Mesendoderm (in vitro differentiated cells): ENCODE data around the gene IL6.
A peak's percentile ranks its signal among the peaks of the same experiment; 100 is the strongest.

Experiments used
- DNase-seq: peaks from one replicate; pipeline ENCODE4 v3.0.0; 2013
- H2AK5ac ChIP-seq: 2 replicates; pipeline ENCODE4 v1.6.1; 2013; ENCODE audit warnings: low read length, inconsistent platforms
- H2BK120ac ChIP-seq: 2 replicates; pipeline ENCODE4 v1.6.1; 2013; ENCODE audit warnings: low read depth, mild to moderate bottlenecking, low read length, moderate library complexity, mixed read lengths
- H2BK15ac ChIP-seq: replicated peaks from 2 replicates; pipeline ENCODE4 v1.6.1; 2013; ENCODE audit warnings: low read depth, mild to moderate bottlenecking, moderate library complexity
- H2BK5ac ChIP-seq: 2 replicates; pipeline ENCODE4 v1.6.1; 2013; ENCODE audit warnings: low read length, inconsistent platforms
- H3K18ac ChIP-seq: 2 replicates; pipeline ENCODE4 v1.6.1; 2013; ENCODE audit warnings: mild to moderate bottlenecking, low read length, mixed read lengths
- H3K23ac ChIP-seq: one replicate; pipeline ENCODE4 v1.6.1; 2013; ENCODE audit warnings: low read length
- H3K27ac ChIP-seq: 2 replicates; pipeline ENCODE4 v1.5.1; 2013; ENCODE audit warnings: low read depth, mild to moderate bottlenecking, inconsistent platforms, low read length, moderate library complexity
- H3K27me3 ChIP-seq: 2 replicates; pipeline ENCODE4 v1.6.1; 2013; ENCODE audit warnings: low read length, control low read depth, mild to moderate bottlenecking, inconsistent platforms; ENCODE audit not compliant: insufficient read depth, poor library complexity
- H3K36me3 ChIP-seq: 2 replicates; pipeline ENCODE4 v1.6.1; 2013; ENCODE audit warnings: low read length, inconsistent platforms; ENCODE audit not compliant: control insufficient read depth, insufficient read depth
- H3K4ac ChIP-seq: one replicate; pipeline ENCODE4 v1.6.1; 2013; ENCODE audit warnings: low read depth, mild to moderate bottlenecking, low read length, moderate library complexity
- H3K4me1 ChIP-seq: 2 replicates; pipeline ENCODE4 v1.6.1; 2013; ENCODE audit warnings: low read depth, low read length, inconsistent platforms; ENCODE audit not compliant: control insufficient read depth
- H3K4me2 ChIP-seq: 2 replicates; pipeline ENCODE4 v1.6.1; 2013; ENCODE audit warnings: low read length
- H3K4me3 ChIP-seq: 2 replicates; pipeline ENCODE4 v1.5.1; 2013; ENCODE audit warnings: mild to moderate bottlenecking, low read length
- H3K56ac ChIP-seq: one replicate; pipeline ENCODE4 v1.6.1; 2013; ENCODE audit warnings: low read length
- H3K79me1 ChIP-seq: 2 replicates; pipeline ENCODE4 v1.6.1; 2013; ENCODE audit warnings: low read length, inconsistent platforms
- H3K79me2 ChIP-seq: 2 replicates; pipeline ENCODE4 v1.6.1; 2013; ENCODE audit warnings: mild to moderate bottlenecking, low read length; ENCODE audit not compliant: control insufficient read depth, insufficient read depth
- H3K9ac ChIP-seq: 2 replicates; pipeline ENCODE4 v1.6.1; 2013; ENCODE audit warnings: low read length, inconsistent platforms
- H4K5ac ChIP-seq: one replicate; pipeline ENCODE4 v1.6.1; 2013; ENCODE audit warnings: low read length
- H4K8ac ChIP-seq: one replicate; pipeline ENCODE4 v1.6.1; 2013; ENCODE audit warnings: low read depth, mild to moderate bottlenecking, control low read depth, low read length, moderate library complexity
- WGBS: extraction: QIAGEN DNeasy Blood & Tissue Kit; methylation state at CpG from one replicate; pipeline ENCODE4 v1.1.7; 2013; ENCODE audit warnings: low lambda C conversion rate, missing lambda C conversion rate; ENCODE audit not compliant: insufficient coverage; ENCODE audit errors: extremely low coverage; 5-methylcytosine and 5-hydroxymethylcytosine counted together

IL6 gene

GRCh38 chr7:22709857-22710256, 17.1 kb upstream of the IL6 start:
- peak overlapping the region; percentile 95 for H3K27ac ChIP-seq
- peaks cover 6% of the 10 kb centered on the region for H3K4me1 ChIP-seq
- no peak overlapping the region for H3K4me3 ChIP-seq
- no peaks in the 10 kb centered on the region for H3K79me1 ChIP-seq
- no peaks in the 10 kb centered on the region for H3K27me3 ChIP-seq
- H3K79me2 ChIP-seq, result peaks cover 2% of the 10 kb centered on the region
- peak overlapping the region; percentile 77 for H3K9ac ChIP-seq
- H3K23ac ChIP-seq, result no peak overlapping the region
- no peak overlapping the region for H3K4me2 ChIP-seq
- peak overlapping the region; percentile 75 for H2AK5ac ChIP-seq
- peak overlapping the region; percentile 100 for H2BK120ac ChIP-seq
- H4K5ac ChIP-seq, result no peak overlapping the region
- H2BK15ac ChIP-seq, result no peak overlapping the region
- 100% methylated on average over 1 of the region's 4 CpGs for WGBS
- peak overlapping the region; percentile 99 for H3K4ac ChIP-seq
- H3K18ac ChIP-seq, result peak overlapping the region; percentile 97
- H3K56ac ChIP-seq, result peak overlapping the region; percentile 93
- H2BK5ac ChIP-seq, result peak overlapping the region; percentile 99
- DNase-seq, result no peak
- peak overlapping the region; percentile 57 for H4K8ac ChIP-seq
- H3K36me3 ChIP-seq, result no peaks in the 10 kb centered on the region

GRCh38 chr7:22712999-22713398, 14.0 kb upstream of the IL6 start:
- H4K5ac ChIP-seq, result no peak overlapping the region
- H3K79me2 ChIP-seq, result no peaks in the 10 kb centered on the region
- H3K27me3 ChIP-seq, result no peaks in the 10 kb centered on the region
- H3K4me3 ChIP-seq, result no peak overlapping the region
- H2BK5ac ChIP-seq, result no peak overlapping the region
- no peak for DNase-seq
- peak overlapping the region; percentile 78 for H3K4ac ChIP-seq
- H2BK15ac ChIP-seq, result peak overlapping the region; percentile 28
- no peak overlapping the region for H3K4me2 ChIP-seq
- no peak overlapping the region for H2BK120ac ChIP-seq
- WGBS, result no CpG with 5 or more reads among the region's 1 CpG
- no peaks in the 10 kb centered on the region for H3K36me3 ChIP-seq
- H3K9ac ChIP-seq, result no peak overlapping the region
- no peak overlapping the region for H3K23ac ChIP-seq
- H3K79me1 ChIP-seq, result no peaks in the 10 kb centered on the region
- no peak overlapping the region for H3K27ac ChIP-seq
- peaks cover 6% of the 10 kb centered on the region for H3K4me1 ChIP-seq
- H2AK5ac ChIP-seq, result no peak overlapping the region
- H4K8ac ChIP-seq, result no peak overlapping the region
- H3K56ac ChIP-seq, result no peak overlapping the region
- H3K18ac ChIP-seq, result peak overlapping the region; percentile 16

GRCh38 chr7:22713463-22713862, 13.5 kb upstream of the IL6 start:
- Histone ChIP-seq H2AK5ac (no peak overlapping the region), H4K8ac (no peak overlapping the region), H4K5ac (no peak overlapping the region), H2BK15ac (peak overlapping the region; percentile 28), H3K9ac (no peak overlapping the region), H3K4me2 (no peak overlapping the region), H3K4me3 (no peak overlapping the region), H3K27ac (no peak overlapping the region), H2BK120ac (no peak overlapping the region), H3K18ac (no peak overlapping the region), H3K56ac (no peak overlapping the region), H3K79me2 (no peaks in the 10 kb centered on the region), H2BK5ac (no peak overlapping the region), H3K23ac (no peak overlapping the region), H3K4me1 (peaks cover 7% of the 10 kb centered on the region), H3K4ac (no peak overlapping the region), H3K36me3 (no peaks in the 10 kb centered on the region), H3K79me1 (no peaks in the 10 kb centered on the region), H3K27me3 (no peaks in the 10 kb centered on the region)
- DNase-seq, result no peak
- WGBS, result no CpG with 5 or more reads among the region's 1 CpG

GRCh38 chr7:22715969-22716368, 11.0 kb upstream of the IL6 start:
- H4K8ac ChIP-seq, result no peak overlapping the region

GRCh38 chr7:22717760-22718159, 9.2 kb upstream of the IL6 start:
- Histone ChIP-seq H3K79me2 (no peaks in the 10 kb centered on the region), H4K5ac (no peak overlapping the region), H3K18ac (peak overlapping the region; percentile 6), H3K27me3 (no peaks in the 10 kb centered on the region), H2BK5ac (no peak overlapping the region), H3K4me2 (no peak overlapping the region), H2BK120ac (peak overlapping the region; percentile 2), H2AK5ac (no peak overlapping the region), H3K4me1 (peaks cover 11% of the 10 kb centered on the region), H3K4me3 (no peak overlapping the region), H4K8ac (no peak overlapping the region), H3K36me3 (no peaks in the 10 kb centered on the region), H3K56ac (no peak overlapping the region), H3K4ac (peak overlapping the region; percentile 63), H3K27ac (no peak overlapping the region), H3K23ac (no peak overlapping the region), H3K79me1 (no peaks in the 10 kb centered on the region), H3K9ac (no peak overlapping the region), H2BK15ac (no peak overlapping the region)
- no CpG with 5 or more reads among the region's 7 CpGs for WGBS
- no peak for DNase-seq

More at GRCh38 chr7:22715969-22716368, 11.0 kb upstream of the IL6 start:
- Histone ChIP-seq H3K4ac (no peak overlapping the region), H3K27ac (no peak overlapping the region), H3K9ac (no peak overlapping the region), H2BK5ac (no peak overlapping the region), H3K4me1 (peaks cover 11% of the 10 kb centered on the region), H4K5ac (no peak overlapping the region), H2BK15ac (no peak overlapping the region), H3K23ac (no peak overlapping the region), H2BK120ac (no peak overlapping the region), H3K79me2 (no peaks in the 10 kb centered on the region), H2AK5ac (no peak overlapping the region), H3K4me2 (no peak overlapping the region), H3K79me1 (no peaks in the 10 kb centered on the region), H3K18ac (no peak overlapping the region), H3K4me3 (no peak overlapping the region), H3K56ac (no peak overlapping the region), H3K36me3 (no peaks in the 10 kb centered on the region), H3K27me3 (no peaks in the 10 kb centered on the region)
- no CpG with 5 or more reads among the region's 4 CpGs for WGBS
- no peak for DNase-seq

- H4K8ac ChIP-seq, result no peak overlapping the region
- no peak overlapping the region for H3K4me2 ChIP-seq
- H3K4me1 ChIP-seq, result peaks cover 11% of the 10 kb centered on the region
- peak overlapping the region; percentile 2 for H2BK120ac ChIP-seq
- peak overlapping the region; percentile 78 for H3K56ac ChIP-seq
- H2AK5ac ChIP-seq, result peak overlapping the region; percentile 57
- H4K5ac ChIP-seq, result peak overlapping the region; percentile 68
- H3K9ac ChIP-seq, result peak overlapping the region; percentile 8
- no peak overlapping the region for H3K23ac ChIP-seq
- H2BK15ac ChIP-seq, result peak overlapping the region; percentile 38
- peak overlapping the region; percentile 54 for H2BK5ac ChIP-seq
- peak overlapping the region; percentile 94 for H3K18ac ChIP-seq
- WGBS, result no CpG with 5 or more reads among the region's 6 CpGs
- no peak overlapping the region for H3K27ac ChIP-seq
- no peak for DNase-seq
- H3K4me3 ChIP-seq, result no peak overlapping the region
- H3K4ac ChIP-seq, result no peak overlapping the region
- no peaks in the 10 kb centered on the region for H3K79me2 ChIP-seq
- H3K36me3 ChIP-seq, result no peaks in the 10 kb centered on the region
- no peaks in the 10 kb centered on the region for H3K79me1 ChIP-seq
- H3K27me3 ChIP-seq, result no peaks in the 10 kb centered on the region
Observed at GRCh38 chr7:22718200-22718711, 8.7 kb upstream of the IL6 start.
